Measurements from ENCODE around the gene EPHA2.

DNA sequence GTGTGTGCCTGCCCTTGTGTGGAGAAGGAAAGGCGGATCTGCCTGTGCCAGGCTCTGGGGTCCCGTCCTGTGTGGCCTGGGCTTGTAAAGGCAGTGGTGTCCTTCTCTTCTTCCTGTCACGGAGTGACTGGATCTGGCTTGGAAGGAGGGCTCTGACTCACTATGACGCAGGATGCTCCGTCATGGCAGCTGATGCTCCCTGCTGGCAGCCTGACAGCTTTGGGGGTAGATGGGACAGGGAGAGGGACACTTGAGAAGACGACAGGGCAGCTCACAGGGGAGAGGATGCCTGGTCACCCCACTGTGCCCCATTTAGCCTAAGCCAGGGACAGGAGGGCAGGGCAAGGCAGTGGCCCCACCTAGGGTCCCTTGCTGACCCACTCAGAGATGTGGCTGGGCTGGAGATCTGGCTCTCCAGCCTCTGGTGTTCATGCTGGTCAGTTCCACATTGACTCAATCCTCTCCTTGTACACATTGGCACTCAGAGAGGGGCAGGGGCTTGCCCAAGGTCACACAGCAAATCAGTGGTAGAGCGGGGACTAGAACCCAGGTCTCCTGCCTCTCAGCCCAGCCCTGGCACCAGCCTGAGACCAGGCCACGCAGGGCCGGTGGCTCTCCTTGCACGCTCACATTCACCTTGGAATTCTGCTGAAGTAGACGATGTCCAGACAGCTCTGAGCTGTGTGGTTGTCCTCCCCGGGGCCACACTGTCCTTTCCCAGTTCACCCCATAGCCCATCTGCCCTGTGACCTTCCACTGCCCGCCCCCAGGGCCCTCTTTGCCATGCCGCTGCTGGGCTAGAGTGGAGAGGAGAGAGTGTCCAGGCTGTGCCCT is 79.6 kb downstream of the EPHA2 start:
- TF ChIP-seq SIN3A (IDR thresholded peaks at IDR 0.05; ENCODE audit: borderline replicate concordance, insufficient read depth, low read length) (no peak), POLR2AphosphoS5 (IDR thresholded peaks at IDR 0.05; ENCODE audit: low read depth, low read length) (no peak), FOXP2 (optimal IDR thresholded peaks at IDR 0.05; ENCODE audit: borderline replicate concordance, extremely low read depth, extremely low read length, insufficient read depth) (peak; percentile 29), TAF1 (IDR thresholded peaks at IDR 0.05; ENCODE audit: borderline replicate concordance, insufficient read depth, low read length) (no peak)

All from PFSK-1 (cell line).